WTC11 (cell line): ENCODE measurements around the gene RIC8B. TPM values are rescaled to one million over a fixed set of nuclear protein-coding genes. Genes with fewer than 3 reads are reported as not detected.
A peak's percentile ranks its signal among the peaks of the same experiment; 100 is the strongest.

Source experiments
- ATAC-seq: fragments of 200-7000 bp; cut with Tn5 transposase; 2 replicates; pipeline ENCODE4 v1.10.0; 2021; ENCODE audit warnings: mild to moderate bottlenecking, moderate library complexity
- CTCF ChIA-PET: fragments of 300-600 bp; sonication (Branson Sonifier 250); formaldehyde crosslinking; loops from one replicate; lab custom pipeline; 2021; ENCODE audit warnings: antibody characterized with exemption; lab: Charles Lee
- POLR2A ChIA-PET: fragments of 350-600 bp; sonication (Branson Sonifier 250); formaldehyde crosslinking; loops from one replicate; lab custom pipeline; 2021; ENCODE audit warnings: antibody characterized with exemption; lab: Charles Lee
- DNase-seq: peaks from one replicate; pipeline ENCODE4 v3.0.0; 2021; ENCODE audit warnings: low spot score
- H3K27ac Mint-ChIP-seq: 2 replicates; pipeline ENCODE4 v1.8.0; 2021; ENCODE audit warnings: mixed read lengths
- H3K27me3 Mint-ChIP-seq: 2 replicates; pipeline ENCODE4 v1.8.0; 2021; ENCODE audit warnings: low read depth, mild to moderate bottlenecking, moderate library complexity, mixed read lengths
- H3K36me3 Mint-ChIP-seq: 2 replicates; pipeline ENCODE4 v1.8.0; 2021; ENCODE audit warnings: mixed read lengths
- H3K4me1 Mint-ChIP-seq: 2 replicates; pipeline ENCODE4 v1.8.0; 2022; ENCODE audit warnings: mixed read lengths
- H3K4me3 Mint-ChIP-seq: 2 replicates; pipeline ENCODE4 v1.8.0; 2021; ENCODE audit warnings: mild to moderate bottlenecking, moderate library complexity, mixed read lengths
- H3K9me3 Mint-ChIP-seq: 2 replicates; pipeline ENCODE4 v1.8.0; 2021; ENCODE audit warnings: mixed read lengths
- CBFB ChIP-seq: sonication (generic); formaldehyde crosslinking; IDR thresholded peaks from 2 replicates; pipeline ENCODE4 v1.8.1; 2022; ENCODE audit warnings: mild to moderate bottlenecking, low read depth, missing genetic modification reagents
- ESRRA ChIP-seq: sonication (generic); formaldehyde crosslinking; IDR thresholded peaks from 2 replicates; pipeline ENCODE4 v1.8.1; 2022; ENCODE audit warnings: mild to moderate bottlenecking, missing genetic modification reagents, borderline replicate concordance
- FOXJ3 ChIP-seq: sonication (generic); formaldehyde crosslinking; IDR thresholded peaks from 2 replicates; pipeline ENCODE4 v1.9.0; 2021; ENCODE audit warnings: missing genetic modification reagents, mild to moderate bottlenecking, borderline replicate concordance
- GRHL2 ChIP-seq: fragments of 250-450 bp; sonication (Bioruptor Pico); IDR thresholded peaks from 2 replicates; pipeline ENCODE4 v1.8.0; 2022; ENCODE audit warnings: mild to moderate bottlenecking, moderate library complexity; ENCODE audit not compliant: insufficient replicate concordance, severe bottlenecking
- MXD4 ChIP-seq: fragments of 250-450 bp; sonication (Bioruptor Pico); IDR thresholded peaks from 2 replicates; pipeline ENCODE4 v1.8.0; 2021; ENCODE audit warnings: mild to moderate bottlenecking, moderate library complexity, borderline replicate concordance
- NR3C1 ChIP-seq: sonication (generic); formaldehyde crosslinking; conservative IDR thresholded peaks from 2 replicates; pipeline ENCODE4 v1.8.1; 2023; ENCODE audit warnings: low read depth, mild to moderate bottlenecking, missing genetic modification reagents
- SMAD3 ChIP-seq: sonication (generic); formaldehyde crosslinking; IDR thresholded peaks from 2 replicates; pipeline ENCODE4 v1.8.0; 2022; ENCODE audit warnings: missing genetic modification reagents, mild to moderate bottlenecking, borderline replicate concordance
- TCF7 ChIP-seq: sonication (generic); formaldehyde crosslinking; IDR thresholded peaks from 2 replicates; pipeline ENCODE4 v1.8.0; 2022; ENCODE audit warnings: mild to moderate bottlenecking, low read depth, missing genetic modification reagents, moderate library complexity
- TEAD4 ChIP-seq: sonication (generic); formaldehyde crosslinking; IDR thresholded peaks from 2 replicates; pipeline ENCODE4 v1.8.0; 2022; ENCODE audit warnings: mild to moderate bottlenecking, missing genetic modification reagents
- TP53 ChIP-seq: sonication (generic); formaldehyde crosslinking; IDR thresholded peaks from 2 replicates; pipeline ENCODE4 v1.8.1; 2023; ENCODE audit warnings: mild to moderate bottlenecking, missing genetic modification reagents
- ZNF121 ChIP-seq: sonication (generic); formaldehyde crosslinking; IDR thresholded peaks from 2 replicates; pipeline ENCODE4 v1.8.0; 2023; ENCODE audit warnings: missing genetic modification reagents
- ZNF232 ChIP-seq: sonication (generic); formaldehyde crosslinking; IDR thresholded peaks from 2 replicates; pipeline ENCODE4 v1.8.0; 2022; ENCODE audit warnings: mild to moderate bottlenecking, missing genetic modification reagents
- ZNF396 ChIP-seq: fragments of 250-450 bp; sonication (Bioruptor Pico); IDR thresholded peaks from 2 replicates; pipeline ENCODE4 v1.8.0; 2021; ENCODE audit warnings: mild to moderate bottlenecking, moderate library complexity, borderline replicate concordance
- ZNF416 ChIP-seq: fragments of 250-450 bp; sonication (Bioruptor Pico); IDR thresholded peaks from 2 replicates; pipeline ENCODE4 v1.9.0; 2021; ENCODE audit warnings: mild to moderate bottlenecking, inconsistent platforms
- ZNF671 ChIP-seq: fragments of 250-450 bp; sonication (Bioruptor Pico); IDR thresholded peaks from 2 replicates; pipeline ENCODE4 v1.8.0; 2021; ENCODE audit warnings: mild to moderate bottlenecking
- total RNA-seq: library from RNA; stranded (reverse); gene quantifications from 3 replicates; pipeline ENCODE4 v1.2.3, GENCODE V29; 2021
- TF ChIP-seq, protein P1 (sequence below): sonication (generic); formaldehyde crosslinking; IDR thresholded peaks from 2 replicates; pipeline ENCODE4 v1.8.0; 2023; ENCODE audit warnings: missing genetic modification reagents, mild to moderate bottlenecking, borderline replicate concordance
- TF ChIP-seq, protein P2 (sequence below): sonication (generic); formaldehyde crosslinking; IDR thresholded peaks from 2 replicates; pipeline ENCODE4 v1.8.1; 2022; ENCODE audit warnings: missing genetic modification reagents, borderline replicate concordance
- TF ChIP-seq, protein P3 (sequence below): fragments of 250-450 bp; sonication (Bioruptor Pico); IDR thresholded peaks from 2 replicates; pipeline ENCODE4 v1.8.0; 2021; ENCODE audit warnings: mild to moderate bottlenecking
- TF ChIP-seq, protein P4 (sequence below): fragments of 250-450 bp; sonication (Bioruptor Pico); IDR thresholded peaks from 2 replicates; pipeline ENCODE4 v1.9.0; 2021; ENCODE audit warnings: mild to moderate bottlenecking
- TF ChIP-seq, protein P5 (sequence below): fragments of 250-450 bp; sonication (Bioruptor Pico); IDR thresholded peaks from 2 replicates; pipeline ENCODE4 v1.9.0; 2021; ENCODE audit warnings: mild to moderate bottlenecking
- TF ChIP-seq, protein P6 (sequence below): sonication (generic); formaldehyde crosslinking; IDR thresholded peaks from 2 replicates; pipeline ENCODE4 v1.8.0; 2022; ENCODE audit warnings: mild to moderate bottlenecking, missing genetic modification reagents

Gene RIC8B
- total RNA-seq, 1 experiment from 2014 or later, result 20.2 TPM

DNA sequence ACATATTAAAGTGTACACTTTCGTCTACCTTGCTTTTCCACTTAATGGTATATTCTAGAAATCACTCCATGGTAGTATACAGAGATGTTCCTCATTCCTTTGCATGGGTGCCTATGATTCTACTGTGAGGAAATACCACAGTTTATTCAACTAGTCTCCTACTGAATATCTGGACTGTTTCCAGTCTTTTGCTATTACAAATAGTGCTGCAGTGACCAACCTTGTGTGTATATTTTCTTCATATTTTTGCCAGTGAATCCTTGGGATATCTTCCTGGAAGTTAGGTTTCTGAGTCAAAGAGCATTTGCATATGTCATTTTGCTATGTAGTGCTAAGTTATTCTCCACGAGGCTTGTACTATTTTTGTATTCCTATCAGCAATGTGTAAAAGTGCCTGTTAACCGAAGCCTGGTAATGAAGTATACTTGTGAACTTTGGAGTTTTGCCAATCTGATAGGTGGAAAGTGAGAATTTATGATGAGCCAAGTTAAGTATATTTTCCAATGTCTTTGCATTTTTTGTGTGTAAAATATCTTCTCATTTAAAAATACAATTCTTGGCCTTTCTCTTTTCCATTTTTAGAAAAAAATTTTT lies 149.9 kb downstream of the RIC8B start (continued):
- TF ChIP-seq, protein P1, sequence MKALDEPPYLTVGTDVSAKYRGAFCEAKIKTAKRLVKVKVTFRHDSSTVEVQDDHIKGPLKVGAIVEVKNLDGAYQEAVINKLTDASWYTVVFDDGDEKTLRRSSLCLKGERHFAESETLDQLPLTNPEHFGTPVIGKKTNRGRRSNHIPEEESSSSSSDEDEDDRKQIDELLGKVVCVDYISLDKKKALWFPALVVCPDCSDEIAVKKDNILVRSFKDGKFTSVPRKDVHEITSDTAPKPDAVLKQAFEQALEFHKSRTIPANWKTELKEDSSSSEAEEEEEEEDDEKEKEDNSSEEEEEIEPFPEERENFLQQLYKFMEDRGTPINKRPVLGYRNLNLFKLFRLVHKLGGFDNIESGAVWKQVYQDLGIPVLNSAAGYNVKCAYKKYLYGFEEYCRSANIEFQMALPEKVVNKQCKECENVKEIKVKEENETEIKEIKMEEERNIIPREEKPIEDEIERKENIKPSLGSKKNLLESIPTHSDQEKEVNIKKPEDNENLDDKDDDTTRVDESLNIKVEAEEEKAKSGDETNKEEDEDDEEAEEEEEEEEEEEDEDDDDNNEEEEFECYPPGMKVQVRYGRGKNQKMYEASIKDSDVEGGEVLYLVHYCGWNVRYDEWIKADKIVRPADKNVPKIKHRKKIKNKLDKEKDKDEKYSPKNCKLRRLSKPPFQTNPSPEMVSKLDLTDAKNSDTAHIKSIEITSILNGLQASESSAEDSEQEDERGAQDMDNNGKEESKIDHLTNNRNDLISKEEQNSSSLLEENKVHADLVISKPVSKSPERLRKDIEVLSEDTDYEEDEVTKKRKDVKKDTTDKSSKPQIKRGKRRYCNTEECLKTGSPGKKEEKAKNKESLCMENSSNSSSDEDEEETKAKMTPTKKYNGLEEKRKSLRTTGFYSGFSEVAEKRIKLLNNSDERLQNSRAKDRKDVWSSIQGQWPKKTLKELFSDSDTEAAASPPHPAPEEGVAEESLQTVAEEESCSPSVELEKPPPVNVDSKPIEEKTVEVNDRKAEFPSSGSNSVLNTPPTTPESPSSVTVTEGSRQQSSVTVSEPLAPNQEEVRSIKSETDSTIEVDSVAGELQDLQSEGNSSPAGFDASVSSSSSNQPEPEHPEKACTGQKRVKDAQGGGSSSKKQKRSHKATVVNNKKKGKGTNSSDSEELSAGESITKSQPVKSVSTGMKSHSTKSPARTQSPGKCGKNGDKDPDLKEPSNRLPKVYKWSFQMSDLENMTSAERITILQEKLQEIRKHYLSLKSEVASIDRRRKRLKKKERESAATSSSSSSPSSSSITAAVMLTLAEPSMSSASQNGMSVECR (CRISPR knock-in tag), result no peak
- TF ChIP-seq TP53 (CRISPR knock-in tag), result no peak
- TF ChIP-seq SMAD3 (CRISPR knock-in tag), result no peak
- TF ChIP-seq TEAD4 (CRISPR knock-in tag), result no peak

DNA sequence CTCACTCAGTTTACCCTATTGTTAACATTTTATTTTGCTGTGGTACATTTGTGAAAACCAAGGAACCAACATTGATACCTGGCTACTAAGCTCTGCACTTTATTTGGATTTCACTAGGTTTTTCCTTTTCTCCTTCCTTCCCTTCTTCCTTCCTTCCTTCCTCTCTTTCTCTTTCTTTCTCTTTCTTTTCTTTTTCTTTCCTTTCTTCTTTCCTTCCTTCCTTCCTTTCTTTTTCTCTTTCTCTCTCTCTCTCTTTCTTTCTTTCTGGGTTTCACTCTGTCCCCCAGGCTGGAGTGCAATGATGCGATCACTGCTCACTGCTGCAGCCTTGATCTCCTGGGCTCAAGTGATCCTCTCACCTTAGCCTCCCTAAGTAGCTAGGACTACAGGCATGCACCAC lies 152.2 kb downstream of the RIC8B start:
- Mint-ChIP-seq H3K36me3 (peaks cover 10% of the 10 kb centered on the region), H3K27ac (no peak overlapping the region), H3K27me3 (peaks cover 11% of the 10 kb centered on the region; the same call in 1 of the 2 replicates), H3K4me3 (no peak overlapping the region), H3K9me3 (peaks cover 23% of the 10 kb centered on the region), H3K4me1 (no peaks in the 10 kb centered on the region)
- ChIA-PET POLR2A (no interaction called here), CTCF (interaction anchor here (1.5 kb wide), 1 partner anchor 8 kb away, joined by 6 read pairs; no protein-coding TSS in a partner anchor)
- TF ChIP-seq, protein P2, sequence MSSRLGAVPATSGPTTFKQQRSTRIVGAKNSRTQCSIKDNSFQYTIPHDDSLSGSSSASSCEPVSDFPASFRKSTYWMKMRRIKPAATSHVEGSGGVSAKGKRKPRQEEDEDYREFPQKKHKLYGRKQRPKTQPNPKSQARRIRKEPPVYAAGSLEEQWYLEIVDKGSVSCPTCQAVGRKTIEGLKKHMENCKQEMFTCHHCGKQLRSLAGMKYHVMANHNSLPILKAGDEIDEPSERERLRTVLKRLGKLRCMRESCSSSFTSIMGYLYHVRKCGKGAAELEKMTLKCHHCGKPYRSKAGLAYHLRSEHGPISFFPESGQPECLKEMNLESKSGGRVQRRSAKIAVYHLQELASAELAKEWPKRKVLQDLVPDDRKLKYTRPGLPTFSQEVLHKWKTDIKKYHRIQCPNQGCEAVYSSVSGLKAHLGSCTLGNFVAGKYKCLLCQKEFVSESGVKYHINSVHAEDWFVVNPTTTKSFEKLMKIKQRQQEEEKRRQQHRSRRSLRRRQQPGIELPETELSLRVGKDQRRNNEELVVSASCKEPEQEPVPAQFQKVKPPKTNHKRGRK (CRISPR knock-in tag), result 0 out of 2 replicates have a peak, but pooled peaks have one; percentile 31
- TF ChIP-seq NR3C1 (CRISPR knock-in tag), result no peak
- ATAC-seq (no peak), DNase-seq (no peak)

DNA sequence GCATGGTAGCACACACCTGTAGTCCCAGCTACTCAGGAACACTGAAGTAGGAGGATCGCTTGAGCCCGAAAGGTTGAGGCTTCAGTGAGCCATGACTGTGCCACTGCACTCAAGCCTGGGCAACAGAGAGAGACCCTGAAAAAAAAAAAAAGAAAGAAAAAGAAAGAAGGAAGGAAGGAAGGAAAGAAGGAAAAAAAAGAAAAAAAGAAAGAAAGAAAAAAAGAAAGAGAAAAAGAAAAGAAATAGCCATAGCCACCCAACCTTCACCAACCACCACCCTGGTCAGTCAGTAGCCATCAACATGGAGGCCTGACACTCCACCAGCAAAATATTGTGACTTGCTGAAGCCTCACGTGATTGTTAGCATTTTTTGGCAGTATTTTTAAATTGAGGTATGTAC lies 159.8 kb downstream of the RIC8B start:
- Mint-ChIP-seq H3K4me1 (no peaks in the 10 kb centered on the region), H3K36me3 (no peaks in the 10 kb centered on the region; the same call in 1 of the 2 replicates), H3K4me3 (no peak overlapping the region), H3K27ac (no peak overlapping the region), H3K27me3 (peaks cover 12% of the 10 kb centered on the region; the same call in 1 of the 2 replicates), H3K9me3 (peaks cover 27% of the 10 kb centered on the region)
- POLR2A ChIA-PET, result no interaction called here
- CTCF ChIA-PET, result no interaction called here
- no peak for DNase-seq
- TF ChIP-seq TCF7 (CRISPR knock-in tag) (no peak), ZNF416 (no peak), GRHL2 (CRISPR knock-in tag) (no peak), FOXJ3 (CRISPR knock-in tag) (no peak), ZNF396 (CRISPR knock-in tag) (no peak), ZNF671 (CRISPR knock-in tag) (no peak), CBFB (CRISPR knock-in tag) (no peak), ZNF232 (CRISPR knock-in tag) (no peak), MXD4 (no peak), ZNF121 (no peak), ESRRA (no peak)
- TF ChIP-seq, protein P3, sequence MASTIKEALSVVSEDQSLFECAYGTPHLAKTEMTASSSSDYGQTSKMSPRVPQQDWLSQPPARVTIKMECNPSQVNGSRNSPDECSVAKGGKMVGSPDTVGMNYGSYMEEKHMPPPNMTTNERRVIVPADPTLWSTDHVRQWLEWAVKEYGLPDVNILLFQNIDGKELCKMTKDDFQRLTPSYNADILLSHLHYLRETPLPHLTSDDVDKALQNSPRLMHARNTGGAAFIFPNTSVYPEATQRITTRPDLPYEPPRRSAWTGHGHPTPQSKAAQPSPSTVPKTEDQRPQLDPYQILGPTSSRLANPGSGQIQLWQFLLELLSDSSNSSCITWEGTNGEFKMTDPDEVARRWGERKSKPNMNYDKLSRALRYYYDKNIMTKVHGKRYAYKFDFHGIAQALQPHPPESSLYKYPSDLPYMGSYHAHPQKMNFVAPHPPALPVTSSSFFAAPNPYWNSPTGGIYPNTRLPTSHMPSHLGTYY (CRISPR knock-in tag), result no peak
- TF ChIP-seq, protein P4, sequence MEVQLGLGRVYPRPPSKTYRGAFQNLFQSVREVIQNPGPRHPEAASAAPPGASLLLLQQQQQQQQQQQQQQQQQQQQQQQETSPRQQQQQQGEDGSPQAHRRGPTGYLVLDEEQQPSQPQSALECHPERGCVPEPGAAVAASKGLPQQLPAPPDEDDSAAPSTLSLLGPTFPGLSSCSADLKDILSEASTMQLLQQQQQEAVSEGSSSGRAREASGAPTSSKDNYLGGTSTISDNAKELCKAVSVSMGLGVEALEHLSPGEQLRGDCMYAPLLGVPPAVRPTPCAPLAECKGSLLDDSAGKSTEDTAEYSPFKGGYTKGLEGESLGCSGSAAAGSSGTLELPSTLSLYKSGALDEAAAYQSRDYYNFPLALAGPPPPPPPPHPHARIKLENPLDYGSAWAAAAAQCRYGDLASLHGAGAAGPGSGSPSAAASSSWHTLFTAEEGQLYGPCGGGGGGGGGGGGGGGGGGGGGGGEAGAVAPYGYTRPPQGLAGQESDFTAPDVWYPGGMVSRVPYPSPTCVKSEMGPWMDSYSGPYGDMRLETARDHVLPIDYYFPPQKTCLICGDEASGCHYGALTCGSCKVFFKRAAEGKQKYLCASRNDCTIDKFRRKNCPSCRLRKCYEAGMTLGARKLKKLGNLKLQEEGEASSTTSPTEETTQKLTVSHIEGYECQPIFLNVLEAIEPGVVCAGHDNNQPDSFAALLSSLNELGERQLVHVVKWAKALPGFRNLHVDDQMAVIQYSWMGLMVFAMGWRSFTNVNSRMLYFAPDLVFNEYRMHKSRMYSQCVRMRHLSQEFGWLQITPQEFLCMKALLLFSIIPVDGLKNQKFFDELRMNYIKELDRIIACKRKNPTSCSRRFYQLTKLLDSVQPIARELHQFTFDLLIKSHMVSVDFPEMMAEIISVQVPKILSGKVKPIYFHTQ, result no peak
- TF ChIP-seq, protein P5, sequence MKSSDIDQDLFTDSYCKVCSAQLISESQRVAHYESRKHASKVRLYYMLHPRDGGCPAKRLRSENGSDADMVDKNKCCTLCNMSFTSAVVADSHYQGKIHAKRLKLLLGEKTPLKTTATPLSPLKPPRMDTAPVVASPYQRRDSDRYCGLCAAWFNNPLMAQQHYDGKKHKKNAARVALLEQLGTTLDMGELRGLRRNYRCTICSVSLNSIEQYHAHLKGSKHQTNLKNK (CRISPR knock-in tag), result no peak
- TF ChIP-seq, protein P6, sequence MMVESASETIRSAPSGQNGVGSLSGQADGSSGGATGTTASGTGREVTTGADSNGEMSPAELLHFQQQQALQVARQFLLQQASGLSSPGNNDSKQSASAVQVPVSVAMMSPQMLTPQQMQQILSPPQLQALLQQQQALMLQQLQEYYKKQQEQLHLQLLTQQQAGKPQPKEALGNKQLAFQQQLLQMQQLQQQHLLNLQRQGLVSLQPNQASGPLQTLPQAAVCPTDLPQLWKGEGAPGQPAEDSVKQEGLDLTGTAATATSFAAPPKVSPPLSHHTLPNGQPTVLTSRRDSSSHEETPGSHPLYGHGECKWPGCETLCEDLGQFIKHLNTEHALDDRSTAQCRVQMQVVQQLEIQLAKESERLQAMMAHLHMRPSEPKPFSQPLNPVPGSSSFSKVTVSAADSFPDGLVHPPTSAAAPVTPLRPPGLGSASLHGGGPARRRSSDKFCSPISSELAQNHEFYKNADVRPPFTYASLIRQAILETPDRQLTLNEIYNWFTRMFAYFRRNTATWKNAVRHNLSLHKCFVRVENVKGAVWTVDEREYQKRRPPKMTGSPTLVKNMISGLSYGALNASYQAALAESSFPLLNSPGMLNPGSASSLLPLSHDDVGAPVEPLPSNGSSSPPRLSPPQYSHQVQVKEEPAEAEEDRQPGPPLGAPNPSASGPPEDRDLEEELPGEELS (CRISPR knock-in tag), result no peak
- no peak for ATAC-seq
